Neural progenitor cell (in vitro differentiated cells): ENCODE results near the gene ITIH2.
A peak's percentile ranks its signal among the peaks of the same experiment; 100 is the strongest.

Source experiments
- CTCF ChIP-seq: fragments of 200-600 bp; sonication (generic); IDR thresholded peaks from 2 replicates; pipeline ENCODE4 v1.5.1; 2017; ENCODE audit warnings: antibody characterized with exemption, mild to moderate bottlenecking
- EZH2 ChIP-seq: fragments of 200-600 bp; sonication (generic); IDR thresholded peaks from 2 replicates; pipeline ENCODE4 v1.6.1; 2017; ENCODE audit warnings: antibody characterized with exemption, mild to moderate bottlenecking, moderate library complexity
- EZH2phosphoT487 ChIP-seq: fragments of 200-600 bp; sonication (generic); IDR thresholded peaks from 2 replicates; pipeline ENCODE4 v1.6.1; 2017; ENCODE audit warnings: antibody characterized with exemption

- TF ChIP-seq CTCF (peak; percentile 92), EZH2phosphoT487 (no peak), EZH2 (no peak)
Measured at GRCh38 chr10:7687228-7687907, 15.7 kb upstream of the ITIH2 start.
